ENCODE measurements around the gene TGFBR2. TPM values are rescaled to one million over a fixed set of nuclear protein-coding genes. Genes with fewer than 3 reads are reported as not detected.
A peak's percentile ranks its signal among the peaks of the same experiment; 100 is the strongest.

The TGFBR2 gene
- total and polyA plus RNA-seq, 2 donors = 128 to 161 TPM

- no peak for DNase-seq (ENCODE audit: extremely low spot score)
- Histone ChIP-seq H3K27ac (ENCODE audit: low read depth) (no peak overlapping the region), H3K4me3 (ENCODE audit: low read depth, low read length) (no peak overlapping the region), H3K36me3 (ENCODE audit: insufficient read depth) (peaks cover 5% of the 10 kb centered on the region), H3K4me1 (ENCODE audit: insufficient read depth) (peaks cover 6% of the 10 kb centered on the region)
- WGBS = 80% methylated on average over 5 of the region's 5 CpGs
Observed at GRCh38 chr3:30655187-30655812, 48.9 kb downstream of the TGFBR2 start.

- DNase-seq (ENCODE audit: extremely low spot score) = no peak
- Histone ChIP-seq H3K27ac (ENCODE audit: low read depth) (no peak overlapping the region), H3K4me1 (ENCODE audit: insufficient read depth) (peaks cover 6% of the 10 kb centered on the region), H3K4me3 (ENCODE audit: low read depth, low read length) (no peak overlapping the region), H3K36me3 (ENCODE audit: insufficient read depth) (peaks cover 5% of the 10 kb centered on the region)
- WGBS = 97% methylated on average over 3 of the region's 3 CpGs
Observed at GRCh38 chr3:30656624-30657141, 50.3 kb downstream of the TGFBR2 start.

DNA sequence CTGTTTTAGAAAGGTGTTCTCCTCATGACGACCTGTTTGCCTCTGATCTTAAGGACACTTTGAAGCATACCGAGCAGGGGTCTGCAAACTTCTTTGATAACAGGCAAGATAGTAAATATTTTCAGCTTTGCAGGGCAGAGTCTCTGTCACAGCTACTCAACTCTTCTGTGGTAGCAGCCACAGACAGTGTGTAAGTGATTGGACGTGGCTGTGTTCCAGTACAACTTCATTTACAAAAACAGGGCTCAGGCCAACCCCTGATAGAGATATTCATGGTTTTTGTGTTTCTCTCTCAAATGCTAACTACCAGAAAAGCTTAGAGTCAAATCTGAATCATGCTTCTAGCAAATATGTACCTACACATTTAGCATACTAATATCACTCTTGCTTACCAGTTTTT is 51.5 kb downstream of the TGFBR2 start:
- 44% methylated on average over 3 of the region's 3 CpGs for WGBS
- Histone ChIP-seq H3K36me3 (ENCODE audit: insufficient read depth) (peaks cover 2% of the 10 kb centered on the region), H3K4me3 (ENCODE audit: low read depth, low read length) (no peak overlapping the region), H3K27ac (ENCODE audit: low read depth) (peak overlapping the region; percentile 57), H3K4me1 (ENCODE audit: insufficient read depth) (peaks cover 6% of the 10 kb centered on the region)
- no peak for DNase-seq (ENCODE audit: extremely low spot score)

- WGBS = 38% methylated on average over 9 of the region's 9 CpGs
- DNase-seq (ENCODE audit: extremely low spot score) = no peak
- Histone ChIP-seq H3K27ac (ENCODE audit: low read depth) (no peak overlapping the region), H3K4me3 (ENCODE audit: low read depth, low read length) (no peak overlapping the region), H3K4me1 (ENCODE audit: insufficient read depth) (peaks cover 6% of the 10 kb centered on the region), H3K36me3 (ENCODE audit: insufficient read depth) (peaks cover 2% of the 10 kb centered on the region)
Observed at GRCh38 chr3:30658328-30659052, 52.1 kb downstream of the TGFBR2 start.

GRCh38 chr3:30659270-30660130 is 53.1 kb downstream of the TGFBR2 start:
- no peak overlapping the region for H3K27ac ChIP-seq (ENCODE audit: low read depth)
- H3K4me1 ChIP-seq (ENCODE audit: insufficient read depth) = peaks cover 6% of the 10 kb centered on the region
- H3K4me3 ChIP-seq (ENCODE audit: low read depth, low read length) = no peak overlapping the region
- WGBS = 74% methylated on average over 7 of the region's 7 CpGs
- H3K36me3 ChIP-seq (ENCODE audit: insufficient read depth) = peaks cover 2% of the 10 kb centered on the region
- no peak for DNase-seq (ENCODE audit: extremely low spot score)

- peaks cover 8% of the 10 kb centered on the region for H3K4me1 ChIP-seq (ENCODE audit: insufficient read depth)
- DNase-seq (ENCODE audit: extremely low spot score) = no peak
- H3K4me3 ChIP-seq (ENCODE audit: low read depth, low read length) = no peak overlapping the region
- no peak overlapping the region for H3K27ac ChIP-seq (ENCODE audit: low read depth)
- 89% methylated on average over 3 of the region's 3 CpGs for WGBS
- H3K36me3 ChIP-seq (ENCODE audit: insufficient read depth) = peaks cover 2% of the 10 kb centered on the region
Observed at GRCh38 chr3:30660136-30660535, 53.7 kb downstream of the TGFBR2 start.

DNA sequence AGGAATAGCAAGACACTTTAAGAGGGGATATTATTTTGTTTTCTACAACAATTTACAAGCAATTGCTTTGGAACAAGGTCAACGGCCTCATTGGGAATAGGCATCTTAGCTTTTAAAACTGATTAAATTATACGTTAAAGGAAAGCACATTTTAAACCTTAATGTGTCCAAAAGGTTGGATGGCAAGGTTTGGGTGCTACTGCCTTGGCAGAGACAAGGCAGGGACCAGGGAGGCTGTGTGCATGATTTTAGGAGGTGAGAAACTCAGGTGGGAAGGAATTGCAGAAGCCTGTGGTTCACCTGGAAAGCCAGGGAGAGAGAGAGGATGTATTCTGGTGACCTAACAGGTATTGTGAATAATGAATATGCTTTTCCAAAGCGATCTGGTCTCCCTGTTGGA is 54.3 kb downstream of the TGFBR2 start:
- 93% methylated on average over 3 of the region's 3 CpGs for WGBS
- Histone ChIP-seq H3K36me3 (ENCODE audit: insufficient read depth) (peaks cover 2% of the 10 kb centered on the region), H3K4me1 (ENCODE audit: insufficient read depth) (peaks cover 8% of the 10 kb centered on the region), H3K4me3 (ENCODE audit: low read depth, low read length) (no peak overlapping the region), H3K27ac (ENCODE audit: low read depth) (no peak overlapping the region)
- no peak for DNase-seq (ENCODE audit: extremely low spot score)

DNA sequence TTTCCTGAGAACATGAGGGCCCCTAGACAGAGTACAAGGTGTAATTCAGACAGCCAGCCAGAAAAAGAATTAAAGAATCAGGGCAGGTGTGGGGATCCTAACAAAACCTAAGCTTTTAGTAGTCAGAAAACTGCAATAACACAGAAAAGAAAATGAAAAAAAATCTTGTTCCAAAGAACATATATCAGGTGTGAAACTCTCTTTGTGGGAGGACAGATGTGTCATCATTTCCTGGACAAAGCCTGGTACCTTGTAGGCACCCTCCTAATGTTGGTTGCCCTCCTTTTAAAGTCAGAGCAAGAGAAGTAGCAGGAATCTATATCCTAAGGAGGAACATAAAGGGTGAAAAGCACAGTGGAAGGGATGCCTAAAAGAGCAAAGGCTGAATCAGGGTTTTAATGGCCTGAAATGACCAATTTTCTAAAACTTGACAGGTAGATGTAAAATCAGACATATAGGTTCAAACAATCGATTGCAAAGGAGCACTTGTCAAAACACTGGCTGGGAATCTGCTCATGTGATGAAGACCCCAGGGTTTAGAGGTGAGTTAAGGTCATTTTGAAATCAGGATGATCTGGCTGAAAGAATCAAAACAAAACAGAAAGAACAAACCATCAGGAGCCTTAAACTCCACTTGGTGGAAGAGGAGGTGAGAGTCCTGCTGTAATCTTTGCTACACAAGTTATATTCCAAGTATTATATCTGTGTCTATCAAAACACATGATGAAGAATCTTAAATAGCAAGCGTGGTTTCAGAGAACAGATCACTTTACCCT is 54.9 kb downstream of the TGFBR2 start:
- Histone ChIP-seq H3K4me3 (ENCODE audit: low read depth, low read length) (no peak overlapping the region), H3K36me3 (ENCODE audit: insufficient read depth) (peaks cover 2% of the 10 kb centered on the region), H3K4me1 (ENCODE audit: insufficient read depth) (peaks cover 8% of the 10 kb centered on the region), H3K27ac (ENCODE audit: low read depth) (no peak overlapping the region)
- WGBS = 73% methylated on average over 2 of the region's 2 CpGs
- no peak for DNase-seq (ENCODE audit: extremely low spot score)

DNA sequence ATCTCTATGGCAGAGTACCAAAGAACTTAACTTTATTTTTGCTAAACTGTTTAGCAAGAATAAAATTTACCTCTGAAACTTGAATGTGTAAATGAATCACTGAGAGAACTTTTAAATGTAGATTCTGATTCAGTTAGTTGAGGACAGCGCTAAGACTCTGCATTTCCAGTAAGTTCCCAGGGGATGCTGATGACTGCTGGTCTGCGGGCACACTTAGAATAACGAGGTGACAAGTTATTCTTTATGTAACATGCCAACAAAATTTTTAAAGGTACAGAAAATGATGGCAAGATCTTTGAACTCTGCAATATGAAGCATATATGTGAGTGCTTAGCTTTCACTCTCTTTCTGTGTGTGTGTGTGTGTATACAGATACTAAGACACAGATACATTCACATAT is 56.4 kb downstream of the TGFBR2 start:
- peaks cover 2% of the 10 kb centered on the region for H3K36me3 ChIP-seq (ENCODE audit: insufficient read depth)
- DNase-seq (ENCODE audit: extremely low spot score) = no peak
- 63% methylated on average over 3 of the region's 3 CpGs for WGBS
- no peak overlapping the region for H3K27ac ChIP-seq (ENCODE audit: low read depth)
- peaks cover 10% of the 10 kb centered on the region for H3K4me1 ChIP-seq (ENCODE audit: insufficient read depth)
- no peak overlapping the region for H3K4me3 ChIP-seq (ENCODE audit: low read depth, low read length)

- 79% methylated on average over 4 of the region's 4 CpGs for WGBS
- Histone ChIP-seq H3K4me1 (ENCODE audit: insufficient read depth) (peaks cover 10% of the 10 kb centered on the region), H3K27ac (ENCODE audit: low read depth) (no peak overlapping the region), H3K36me3 (ENCODE audit: insufficient read depth) (peaks cover 2% of the 10 kb centered on the region), H3K4me3 (ENCODE audit: low read depth, low read length) (no peak overlapping the region)
- no peak for DNase-seq (ENCODE audit: extremely low spot score)
Observed at GRCh38 chr3:30663533-30664241, 57.3 kb downstream of the TGFBR2 start.

- peaks cover 8% of the 10 kb centered on the region for H3K4me1 ChIP-seq (ENCODE audit: insufficient read depth)
- no peak for DNase-seq (ENCODE audit: extremely low spot score)
- WGBS = 77% methylated on average over 8 of the region's 8 CpGs
- H3K27ac ChIP-seq (ENCODE audit: low read depth) = no peak overlapping the region
- no peak overlapping the region for H3K4me3 ChIP-seq (ENCODE audit: low read depth, low read length)
- peaks cover 2% of the 10 kb centered on the region for H3K36me3 ChIP-seq (ENCODE audit: insufficient read depth)
Observed at GRCh38 chr3:30664459-30664858, 58.1 kb downstream of the TGFBR2 start.

DNA sequence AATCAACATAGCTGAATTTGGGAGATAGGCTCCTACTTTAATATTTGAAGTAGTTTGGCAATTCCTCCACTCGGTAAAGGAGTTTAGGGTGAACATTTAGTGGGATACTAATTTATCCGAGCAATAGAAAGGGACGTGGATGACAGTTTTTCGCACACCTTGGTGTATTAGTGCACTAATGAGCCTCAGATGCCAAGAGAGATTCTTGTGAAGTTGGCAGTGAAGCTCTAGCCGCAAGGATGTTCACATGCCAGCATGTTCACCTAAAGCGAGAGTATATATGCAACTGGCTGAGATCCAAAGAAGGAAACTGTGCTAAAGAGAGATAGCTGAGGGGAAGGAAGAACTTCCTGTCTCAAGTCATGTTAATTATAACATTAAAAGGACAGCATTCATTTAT is 58.5 kb downstream of the TGFBR2 start:
- 71% methylated on average over 6 of the region's 6 CpGs for WGBS
- Histone ChIP-seq H3K4me3 (ENCODE audit: low read depth, low read length) (no peak overlapping the region), H3K4me1 (ENCODE audit: insufficient read depth) (peaks cover 4% of the 10 kb centered on the region), H3K27ac (ENCODE audit: low read depth) (peak overlapping the region; percentile 18), H3K36me3 (ENCODE audit: insufficient read depth) (peaks cover 2% of the 10 kb centered on the region)
- DNase-seq (ENCODE audit: extremely low spot score) = no peak
